WERI-Rb-1 (cell line): ENCODE data around the gene CNTNAP2.

Experiments used
- DNase-seq: peaks from one replicate; pipeline ENCODE4 v3.0.0-alpha.2; 2020
- H3K27ac ChIP-seq: fragments of 250-450 bp; sonication (Bioruptor Pico); 2 replicates; pipeline ENCODE4 v1.5.1; 2020; ENCODE audit warnings: mild to moderate bottlenecking, moderate library complexity
- H3K27me3 ChIP-seq: fragments of 250-450 bp; sonication (Bioruptor Pico); 2 replicates; pipeline ENCODE4 v1.5.1; 2021; ENCODE audit warnings: mild to moderate bottlenecking, low read depth, moderate library complexity; ENCODE audit not compliant: insufficient read depth, severe bottlenecking
- H3K36me3 ChIP-seq: fragments of 250-450 bp; sonication (Bioruptor Pico); 2 replicates; pipeline ENCODE4 v1.5.1; 2020; ENCODE audit warnings: mild to moderate bottlenecking, moderate library complexity
- H3K4me3 ChIP-seq: 2 replicates; pipeline ENCODE4 v1.5.1; 2011; ENCODE audit warnings: low read depth, mild to moderate bottlenecking, control low read depth, low read length
- H3K9me3 ChIP-seq: fragments of 250-450 bp; sonication (Bioruptor Pico); 2 replicates; pipeline ENCODE4 v1.5.1; 2021; ENCODE audit warnings: mild to moderate bottlenecking, moderate library complexity; ENCODE audit not compliant: severe bottlenecking
- TF ChIP-seq, protein P1 (sequence below): IDR thresholded peaks from 2 replicates; pipeline ENCODE4 v1.5.1; 2011; ENCODE audit warnings: low read depth, mild to moderate bottlenecking, control low read depth, inconsistent platforms, low read length

Gene CNTNAP2

DNA sequence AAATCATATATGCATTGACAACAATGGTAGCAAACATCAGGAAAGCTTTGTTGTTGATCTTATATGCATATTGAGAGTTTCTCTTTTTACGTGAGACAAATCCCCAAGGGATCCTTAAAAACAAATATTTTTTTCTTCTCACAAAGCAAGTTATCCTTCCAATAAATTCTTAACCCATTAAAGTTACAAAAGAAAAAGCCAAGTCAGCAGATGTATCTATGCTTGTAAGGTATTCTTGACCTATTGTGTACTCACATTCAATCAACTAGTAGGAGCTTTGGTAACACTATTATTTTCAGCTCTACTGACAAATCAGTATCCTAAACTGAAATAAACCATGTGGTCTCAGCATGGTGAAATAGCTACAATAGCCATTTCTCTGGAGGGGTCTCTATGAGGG lies 586.3 kb downstream of the CNTNAP2 start:
- Histone ChIP-seq H3K9me3 (no peaks in the 10 kb centered on the region), H3K4me3 (no peak overlapping the region), H3K27ac (no peak overlapping the region), H3K27me3 (no peaks in the 10 kb centered on the region), H3K36me3 (no peaks in the 10 kb centered on the region)
- TF ChIP-seq, protein P1, sequence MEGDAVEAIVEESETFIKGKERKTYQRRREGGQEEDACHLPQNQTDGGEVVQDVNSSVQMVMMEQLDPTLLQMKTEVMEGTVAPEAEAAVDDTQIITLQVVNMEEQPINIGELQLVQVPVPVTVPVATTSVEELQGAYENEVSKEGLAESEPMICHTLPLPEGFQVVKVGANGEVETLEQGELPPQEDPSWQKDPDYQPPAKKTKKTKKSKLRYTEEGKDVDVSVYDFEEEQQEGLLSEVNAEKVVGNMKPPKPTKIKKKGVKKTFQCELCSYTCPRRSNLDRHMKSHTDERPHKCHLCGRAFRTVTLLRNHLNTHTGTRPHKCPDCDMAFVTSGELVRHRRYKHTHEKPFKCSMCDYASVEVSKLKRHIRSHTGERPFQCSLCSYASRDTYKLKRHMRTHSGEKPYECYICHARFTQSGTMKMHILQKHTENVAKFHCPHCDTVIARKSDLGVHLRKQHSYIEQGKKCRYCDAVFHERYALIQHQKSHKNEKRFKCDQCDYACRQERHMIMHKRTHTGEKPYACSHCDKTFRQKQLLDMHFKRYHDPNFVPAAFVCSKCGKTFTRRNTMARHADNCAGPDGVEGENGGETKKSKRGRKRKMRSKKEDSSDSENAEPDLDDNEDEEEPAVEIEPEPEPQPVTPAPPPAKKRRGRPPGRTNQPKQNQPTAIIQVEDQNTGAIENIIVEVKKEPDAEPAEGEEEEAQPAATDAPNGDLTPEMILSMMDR: no peak
- DNase-seq: no peak

DNA sequence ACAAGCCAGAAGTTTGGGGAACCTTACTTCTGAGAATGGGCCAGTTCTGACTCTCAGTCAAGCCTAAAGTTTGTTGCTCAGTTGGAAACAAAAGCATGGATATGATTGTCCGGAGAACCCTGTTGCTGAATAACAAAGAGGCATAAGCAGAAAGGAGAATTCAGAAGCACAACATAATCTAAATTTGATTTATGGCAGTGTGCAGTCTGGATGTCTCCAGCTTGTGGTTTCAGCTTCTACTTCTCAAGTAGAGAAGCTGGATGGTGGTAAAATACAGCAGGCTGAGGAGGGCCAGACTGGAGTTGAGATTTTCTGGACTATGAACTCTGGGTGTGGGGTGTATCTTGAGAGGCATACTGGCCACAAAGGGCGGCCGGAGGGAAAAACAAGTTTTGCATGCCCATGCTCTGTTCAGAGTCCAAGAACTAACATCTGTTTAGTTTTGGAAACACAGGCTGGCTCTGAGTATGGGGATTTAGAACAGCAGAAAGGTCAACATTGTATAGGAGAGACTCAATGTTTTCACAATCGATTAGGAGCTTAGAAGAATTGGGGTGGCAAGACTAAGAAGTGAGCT lies 592.9 kb downstream of the CNTNAP2 start:
- TF ChIP-seq, protein P1: no peak
- Histone ChIP-seq H3K27me3 (no peaks in the 10 kb centered on the region), H3K4me3 (no peak overlapping the region), H3K27ac (no peak overlapping the region), H3K9me3 (no peaks in the 10 kb centered on the region), H3K36me3 (no peaks in the 10 kb centered on the region)
- no peak for DNase-seq

DNA sequence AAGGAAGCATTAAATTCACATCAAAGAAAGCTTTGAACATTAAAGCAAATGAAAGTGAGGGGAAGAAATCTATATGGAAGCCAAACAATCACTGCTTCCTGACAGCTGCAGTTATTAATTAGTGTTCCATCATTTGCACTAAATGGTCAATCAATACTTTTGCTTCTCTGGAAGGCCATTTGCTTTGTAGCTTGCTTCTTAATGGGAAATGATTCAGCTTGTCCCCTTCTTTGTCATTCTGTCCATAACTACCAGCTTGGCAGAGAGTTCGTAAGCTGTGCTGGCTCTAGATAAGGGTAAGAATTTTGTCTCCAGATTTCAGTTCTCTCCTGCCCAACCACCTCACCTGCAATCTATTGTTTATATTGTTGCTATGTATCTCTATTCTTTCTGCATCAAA lies 596.6 kb downstream of the CNTNAP2 start:
- Histone ChIP-seq H3K27ac (no peak overlapping the region), H3K27me3 (no peaks in the 10 kb centered on the region), H3K4me3 (no peak overlapping the region), H3K36me3 (no peaks in the 10 kb centered on the region), H3K9me3 (no peaks in the 10 kb centered on the region)
- TF ChIP-seq, protein P1: no peak
- DNase-seq: no peak

DNA sequence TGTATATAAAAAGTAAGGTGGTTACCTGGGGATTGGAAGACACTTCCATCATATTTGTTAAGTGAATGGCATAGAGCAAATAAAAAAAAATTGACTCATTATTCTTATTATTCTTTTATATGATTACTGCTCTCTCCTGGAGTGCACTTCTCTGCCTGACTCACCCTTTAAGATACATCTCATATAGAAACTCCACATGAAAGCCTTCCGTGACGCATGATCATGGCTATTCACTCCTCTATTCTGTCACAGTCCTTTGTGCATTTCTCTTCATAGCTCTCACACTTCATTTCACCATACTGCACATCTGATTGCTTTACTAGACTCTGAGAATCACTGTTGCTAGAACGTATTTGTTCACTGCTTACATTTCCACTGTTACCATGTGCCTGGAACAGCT lies 597.3 kb downstream of the CNTNAP2 start:
- Histone ChIP-seq H3K27me3 (no peaks in the 10 kb centered on the region), H3K36me3 (no peaks in the 10 kb centered on the region), H3K4me3 (no peak overlapping the region), H3K27ac (no peak overlapping the region), H3K9me3 (no peaks in the 10 kb centered on the region)
- TF ChIP-seq, protein P1: no peak
- DNase-seq: no peak

DNA sequence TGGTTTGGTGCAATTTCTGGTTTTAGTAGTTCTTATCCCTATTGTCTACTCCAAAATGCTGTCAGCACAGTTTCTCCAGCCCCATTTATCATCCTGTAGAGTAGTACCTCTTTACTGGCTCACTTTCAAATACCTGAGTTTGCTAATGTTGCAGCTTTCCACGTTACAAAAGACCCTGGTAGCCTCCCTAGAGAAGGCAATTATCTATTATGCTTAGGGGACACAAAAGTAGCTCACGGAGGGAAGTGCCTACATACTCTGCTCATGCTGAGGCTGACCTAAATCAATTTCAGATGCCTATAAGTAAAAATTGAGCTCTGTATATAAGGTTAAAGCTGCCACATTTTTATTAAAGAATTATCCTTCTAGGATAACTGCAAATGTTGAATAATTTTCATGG lies 603.6 kb downstream of the CNTNAP2 start:
- Histone ChIP-seq H3K27me3 (no peaks in the 10 kb centered on the region), H3K4me3 (no peak overlapping the region), H3K36me3 (no peaks in the 10 kb centered on the region), H3K27ac (no peak overlapping the region), H3K9me3 (no peaks in the 10 kb centered on the region)
- TF ChIP-seq, protein P1: no peak
- DNase-seq: no peak

DNA sequence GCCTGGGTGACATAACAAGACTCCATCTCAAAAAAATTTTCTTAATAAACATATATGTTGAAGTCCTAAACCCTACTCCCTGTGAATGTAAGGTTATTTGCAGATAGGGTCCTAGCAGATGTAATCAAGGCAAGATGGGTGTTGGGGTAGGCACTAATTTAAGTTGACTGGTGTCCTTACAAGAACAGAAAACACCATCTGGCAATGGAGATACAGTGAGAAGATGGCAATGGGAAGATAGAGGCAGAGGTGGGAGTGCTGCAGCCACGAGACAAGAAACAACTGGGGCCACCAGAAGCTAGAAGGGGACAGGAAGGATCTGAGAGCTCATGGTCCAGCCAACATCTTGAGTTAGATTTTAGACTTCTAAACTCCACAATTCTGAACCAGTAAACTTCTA lies 606.4 kb downstream of the CNTNAP2 start:
- Histone ChIP-seq H3K36me3 (no peaks in the 10 kb centered on the region), H3K27ac (no peak overlapping the region), H3K27me3 (no peaks in the 10 kb centered on the region), H3K9me3 (no peaks in the 10 kb centered on the region), H3K4me3 (no peak overlapping the region)
- TF ChIP-seq, protein P1: no peak
- DNase-seq: no peak
